Uterus (tissue), 4 donors: ENCODE results near the gene PNN. TPM values are rescaled to one million over a fixed set of nuclear protein-coding genes. Genes with fewer than 3 reads are reported as not detected.
"Not testable (repeated sequence)": the region's sequence is repeated elsewhere in the genome, so short reads cannot be mapped to it uniquely, and the experiment has no call there.

Experiments used
- DNase-seq, 2 donors: peaks; one replicate each; pipeline ENCODE4 v3.0.0-alpha.2; 2019 to 2020
- H3K27ac ChIP-seq, 2 donors: fragments of 200-600 bp; sonication (generic); 1 replicate in 1 of 2; 2 replicates in 1 of 2; pipeline ENCODE4 v1.5.1; 2016 to 2018
- H3K27me3 ChIP-seq, 2 donors: fragments of 200-600 bp; sonication (generic); one replicate each; pipeline ENCODE4 v1.5.1; 2018 to 2019; ENCODE audit warnings: control low read depth in 1 of 2
- H3K36me3 ChIP-seq, 2 donors: fragments of 200-600 bp; sonication (generic); one replicate each; pipeline ENCODE4 v1.5.1; 2019; ENCODE audit warnings: control low read depth in 1 of 2
- H3K4me1 ChIP-seq, 2 donors: fragments of 200-600 bp; sonication (generic); one replicate each; pipeline ENCODE4 v1.5.1; 2018 to 2019; ENCODE audit warnings: control low read depth in 1 of 2
- H3K4me3 ChIP-seq, 2 donors: fragments of 200-600 bp; sonication (generic); 1 replicate in 1 of 2; 2 replicates in 1 of 2; pipeline ENCODE4 v1.5.1; 2018 to 2019; ENCODE audit warnings: mild to moderate bottlenecking in 1 of 2
- H3K9me3 ChIP-seq, 2 donors: fragments of 200-600 bp; sonication (generic); one replicate each; pipeline ENCODE4 v1.5.1; 2019; ENCODE audit warnings: control low read depth in 1 of 2
- CTCF ChIP-seq, 4 experiments: fragments of 200-600 bp in 2 of 4; fragments of 450-650 bp in 2 of 4; sonication (generic) in 2 of 4; IDR thresholded peaks; one replicate each; pipeline ENCODE4 v1.5.1; 2016 to 2019; ENCODE audit warnings: antibody characterized with exemption in 4 of 4, mild to moderate bottlenecking in 2 of 4, moderate library complexity in 1 of 4
- POLR2A ChIP-seq, 2 donors: fragments of 450-650 bp; IDR thresholded peaks; one replicate each; pipeline ENCODE4 v1.6.1; 2016; ENCODE audit warnings: antibody characterized with exemption in 2 of 2, mild to moderate bottlenecking in 1 of 2, moderate library complexity in 1 of 2
- intact Hi-C: fragments of 100-400 bp; cut with DNase I; formaldehyde crosslinking; loops from one replicate; pipeline ENCODE4 v1.15.1; 2023; ENCODE audit warnings: low total_unique reads
- total RNA-seq, 4 donors: library from RNA; depleted of rRNA in 3 of 4; stranded (reverse); fragments of >200 nt in 3 of 4; gene quantifications; one replicate each; pipeline versions ENCODE4 v1.1.0 to v1.2.4, GENCODE V29; 2014 to 2023
- donor health status: DM: yes; HTN: yes; CAD: no.

PNN gene
- total RNA-seq, 4 donors from 2014 or later: 17.9 to 79.0 (median 39.2) TPM

GRCh38 chr14:39145266-39145966 lies 29.6 kb upstream of the PNN start:
- Histone ChIP-seq H3K9me3 (no peaks in the 10 kb centered on the region), H3K36me3 (no peaks in the 10 kb centered on the region), H3K4me3 (no peak overlapping the region), H3K27ac (no peak overlapping the region), H3K4me1 (no peaks in the 10 kb centered on the region), H3K27me3 (no peaks in the 10 kb centered on the region)
- DNase-seq: no peak
- TF ChIP-seq POLR2A (IDR thresholded peaks at IDR 0.05) (no peak), CTCF (IDR thresholded peaks at IDR 0.05) (no peak)
- intact Hi-C loops: no loop called here

GRCh38 chr14:39154594-39155189 lies 20.4 kb upstream of the PNN start:
- DNase-seq: no peak
- no peaks in the 10 kb centered on the region for H3K27me3 ChIP-seq
- H3K4me1 ChIP-seq: no peaks in the 10 kb centered on the region
- intact Hi-C loops: no loop called here
- H3K9me3 ChIP-seq: no peaks in the 10 kb centered on the region
- H3K4me3 ChIP-seq: no peak overlapping the region
- H3K27ac ChIP-seq: no peak overlapping the region
- no peaks in the 10 kb centered on the region for H3K36me3 ChIP-seq
- TF ChIP-seq CTCF (IDR thresholded peaks at IDR 0.05) (no peak), POLR2A (IDR thresholded peaks at IDR 0.05) (no peak)

- TF ChIP-seq POLR2A (IDR thresholded peaks at IDR 0.05): no peak
- no peak for TF ChIP-seq CTCF (IDR thresholded peaks at IDR 0.05)
- no peak overlapping the region for H3K4me3 ChIP-seq
- H3K27ac ChIP-seq: no peak overlapping the region
- H3K9me3 ChIP-seq: no peaks in the 10 kb centered on the region
- DNase-seq: no peak
- H3K4me1 ChIP-seq: no peaks in the 10 kb centered on the region
- intact Hi-C loops: no loop called here
- H3K27me3 ChIP-seq: no peaks in the 10 kb centered on the region
- H3K36me3 ChIP-seq: no peaks in the 10 kb centered on the region
These were observed 17.6 kb upstream of the PNN start for GRCh38 chr14:39157491-39157890.

- no peaks in the 10 kb centered on the region for H3K36me3 ChIP-seq
- no peak overlapping the region for H3K4me3 ChIP-seq
- no peak overlapping the region for H3K27ac ChIP-seq
- intact Hi-C loops: no loop called here
- TF ChIP-seq POLR2A (IDR thresholded peaks at IDR 0.05) (no peak), CTCF (IDR thresholded peaks at IDR 0.05) (no peak)
- DNase-seq: no peak
- H3K9me3 ChIP-seq: no peaks in the 10 kb centered on the region
- H3K4me1 ChIP-seq: no peaks in the 10 kb centered on the region
- H3K27me3 ChIP-seq: no peaks in the 10 kb centered on the region
These were observed 16.7 kb upstream of the PNN start for GRCh38 chr14:39158222-39158858.

GRCh38 chr14:39160494-39160893 lies 14.6 kb upstream of the PNN start:
- intact Hi-C loops: no loop called here
- no peak for TF ChIP-seq POLR2A (IDR thresholded peaks at IDR 0.05)
- no peak for TF ChIP-seq CTCF (IDR thresholded peaks at IDR 0.05)
- Histone ChIP-seq H3K9me3 (no peaks in the 10 kb centered on the region), H3K27me3 (no peaks in the 10 kb centered on the region), H3K27ac (no peak overlapping the region), H3K4me3 (no peak overlapping the region), H3K36me3 (no peaks in the 10 kb centered on the region), H3K4me1 (no peaks in the 10 kb centered on the region)
- no peak for DNase-seq

- intact Hi-C loops: not testable (repeated sequence)
These were observed 7.2 kb upstream of the PNN start for GRCh38 chr14:39167797-39168320.

More at GRCh38 chr14:39167797-39168320, 7.2 kb upstream of the PNN start:
- H3K36me3 ChIP-seq, H3K27me3 ChIP-seq, DNase-seq, H3K4me1 ChIP-seq, H3K4me3 ChIP-seq, H3K9me3 ChIP-seq, H3K27ac ChIP-seq: not testable (repeated sequence)
